ENCODE measurements around the gene FAM107B.

DNA sequence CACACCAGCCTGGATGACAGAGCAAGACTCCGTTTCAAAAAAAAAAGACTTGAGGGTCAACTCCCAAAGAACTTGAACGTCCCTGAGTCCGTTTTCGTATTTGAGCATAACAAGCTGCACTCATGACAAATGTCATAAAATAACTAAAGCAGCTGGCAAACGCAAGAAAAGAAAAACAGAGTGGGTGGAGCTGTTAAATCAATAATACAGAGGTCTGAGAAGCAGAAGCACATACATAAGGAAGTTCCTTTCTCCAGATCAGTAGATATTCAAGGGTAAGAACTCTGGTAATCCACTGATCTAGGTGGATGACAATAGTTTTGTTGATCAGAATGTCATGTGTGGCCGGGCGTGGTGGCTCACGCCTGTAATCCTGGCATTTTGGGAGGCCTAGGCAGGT is 150.1 kb downstream of the FAM107B start:
- TF ChIP-seq POLR2A (IDR thresholded peaks at IDR 0.05) = no peak
- TF ChIP-seq, protein P1, sequence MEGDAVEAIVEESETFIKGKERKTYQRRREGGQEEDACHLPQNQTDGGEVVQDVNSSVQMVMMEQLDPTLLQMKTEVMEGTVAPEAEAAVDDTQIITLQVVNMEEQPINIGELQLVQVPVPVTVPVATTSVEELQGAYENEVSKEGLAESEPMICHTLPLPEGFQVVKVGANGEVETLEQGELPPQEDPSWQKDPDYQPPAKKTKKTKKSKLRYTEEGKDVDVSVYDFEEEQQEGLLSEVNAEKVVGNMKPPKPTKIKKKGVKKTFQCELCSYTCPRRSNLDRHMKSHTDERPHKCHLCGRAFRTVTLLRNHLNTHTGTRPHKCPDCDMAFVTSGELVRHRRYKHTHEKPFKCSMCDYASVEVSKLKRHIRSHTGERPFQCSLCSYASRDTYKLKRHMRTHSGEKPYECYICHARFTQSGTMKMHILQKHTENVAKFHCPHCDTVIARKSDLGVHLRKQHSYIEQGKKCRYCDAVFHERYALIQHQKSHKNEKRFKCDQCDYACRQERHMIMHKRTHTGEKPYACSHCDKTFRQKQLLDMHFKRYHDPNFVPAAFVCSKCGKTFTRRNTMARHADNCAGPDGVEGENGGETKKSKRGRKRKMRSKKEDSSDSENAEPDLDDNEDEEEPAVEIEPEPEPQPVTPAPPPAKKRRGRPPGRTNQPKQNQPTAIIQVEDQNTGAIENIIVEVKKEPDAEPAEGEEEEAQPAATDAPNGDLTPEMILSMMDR (IDR thresholded peaks at IDR 0.05) = no peak

Measured in right lobe of liver (tissue), 4 donors.